GM21423 (cell line): Measurements from ENCODE around the gene OPCML.

Experiments
- ATAC-seq: cut with Tn5 transposase; IDR thresholded peaks from one replicate; pipeline ENCODE4 v1.9.1; 2021; ENCODE audit warnings: mild to moderate bottlenecking, moderate library complexity; ENCODE audit not compliant: unreplicated experiment

OPCML gene

DNA sequence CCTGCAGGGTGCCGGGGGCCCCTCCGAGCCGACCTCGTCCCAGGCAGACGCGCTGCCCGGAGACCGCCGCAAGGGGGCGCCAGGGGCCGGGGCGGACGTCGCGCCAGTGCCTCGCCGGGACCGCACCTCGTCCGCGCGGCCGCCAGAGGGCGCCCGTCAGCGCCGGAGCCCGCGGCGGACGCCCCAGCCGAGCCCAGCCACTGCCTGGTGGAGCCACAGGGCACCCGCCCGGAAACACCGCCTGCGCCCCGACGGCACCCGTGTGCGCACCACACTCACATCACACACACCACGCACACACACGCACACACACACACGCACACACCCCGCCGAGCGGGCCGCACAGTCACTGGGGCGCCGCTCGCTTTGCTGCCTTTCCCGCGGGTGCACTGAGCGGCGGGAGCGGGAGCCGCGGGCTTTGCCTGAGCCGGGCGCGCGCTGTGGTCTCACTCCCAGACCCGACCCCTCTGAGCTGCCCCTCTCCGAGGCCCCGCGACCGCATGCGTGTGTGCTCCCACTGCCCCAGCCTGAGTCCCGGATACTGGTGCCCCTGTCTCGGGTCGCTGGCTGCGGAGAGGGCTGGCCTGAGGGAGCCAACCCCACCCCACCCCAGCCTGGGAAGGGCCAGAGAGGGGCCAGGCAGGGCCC is 449.3 kb downstream of the OPCML start:
- ATAC-seq, result peak; percentile 95

DNA sequence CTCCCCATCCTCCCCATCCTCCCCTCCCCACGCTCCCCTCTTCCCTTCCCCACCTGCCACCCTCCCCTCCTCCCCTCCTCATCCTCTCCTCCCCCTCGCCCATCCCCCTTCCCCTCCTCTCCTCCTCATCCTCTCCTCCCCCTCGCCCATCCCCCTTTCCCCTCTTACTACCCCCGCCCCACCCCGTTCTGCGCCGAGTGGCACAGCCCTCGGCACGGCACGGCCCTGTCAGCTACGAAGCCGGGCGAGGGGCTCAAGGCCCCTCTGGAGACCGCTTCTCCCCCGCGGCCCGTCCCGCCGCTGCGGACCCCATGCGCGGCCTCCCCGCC is 449.9 kb downstream of the OPCML start:
- no peak for ATAC-seq

DNA sequence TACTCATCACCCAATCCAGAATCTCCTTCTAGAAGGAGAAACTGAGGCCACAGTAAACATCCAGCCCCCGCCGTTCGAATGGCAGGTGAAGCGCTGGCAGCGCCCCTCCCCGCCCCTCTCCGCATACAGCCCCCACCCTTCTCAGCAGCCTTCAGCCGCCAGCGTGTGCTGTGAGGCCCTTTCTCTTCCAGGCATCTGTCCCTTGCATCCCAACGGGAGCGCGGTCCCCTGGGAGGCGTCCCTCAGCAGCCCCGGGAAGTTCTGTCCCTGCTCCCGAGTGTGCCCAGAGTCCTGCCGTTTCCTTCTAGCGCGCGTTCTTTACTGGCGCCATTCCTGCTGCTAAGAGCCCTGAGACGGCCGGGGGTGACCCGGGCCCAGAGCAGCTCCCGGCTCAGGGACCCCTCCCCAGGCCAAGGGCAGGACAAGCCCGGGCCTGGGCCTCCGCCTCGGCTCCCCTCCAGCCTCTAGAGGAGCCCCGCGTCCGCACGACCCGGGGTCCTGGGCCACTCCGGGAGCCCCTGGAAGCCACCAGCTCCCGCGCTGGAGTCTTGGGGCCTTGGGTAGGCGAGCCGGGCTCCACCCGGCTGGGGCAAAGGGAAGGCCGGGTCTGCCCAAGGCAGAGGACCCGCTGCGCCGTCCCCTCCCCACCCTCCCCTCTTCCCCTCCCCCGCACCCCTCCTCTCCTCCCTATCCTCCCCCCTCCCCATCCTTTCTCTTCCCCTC is 450.4 kb downstream of the OPCML start:
- no peak for ATAC-seq

DNA sequence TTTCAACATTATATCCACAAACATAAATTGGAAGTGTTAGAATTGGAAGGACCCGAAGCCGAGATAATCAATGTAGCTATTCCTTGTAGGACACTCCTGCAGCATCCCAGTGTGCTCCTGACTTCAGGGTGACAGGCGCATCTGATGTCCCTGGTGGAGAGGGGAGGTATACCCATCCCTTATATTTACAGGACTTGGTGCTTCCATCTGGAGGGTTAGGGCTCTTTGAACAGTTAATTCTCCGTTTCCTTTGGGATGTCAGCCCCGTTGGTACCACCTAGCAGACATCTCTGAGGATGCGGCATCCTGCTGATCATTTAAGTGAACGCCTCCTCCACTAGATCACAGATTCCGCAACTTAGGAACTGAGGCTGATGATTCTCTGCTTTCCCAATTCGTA is 451.3 kb downstream of the OPCML start:
- ATAC-seq, result no peak

DNA sequence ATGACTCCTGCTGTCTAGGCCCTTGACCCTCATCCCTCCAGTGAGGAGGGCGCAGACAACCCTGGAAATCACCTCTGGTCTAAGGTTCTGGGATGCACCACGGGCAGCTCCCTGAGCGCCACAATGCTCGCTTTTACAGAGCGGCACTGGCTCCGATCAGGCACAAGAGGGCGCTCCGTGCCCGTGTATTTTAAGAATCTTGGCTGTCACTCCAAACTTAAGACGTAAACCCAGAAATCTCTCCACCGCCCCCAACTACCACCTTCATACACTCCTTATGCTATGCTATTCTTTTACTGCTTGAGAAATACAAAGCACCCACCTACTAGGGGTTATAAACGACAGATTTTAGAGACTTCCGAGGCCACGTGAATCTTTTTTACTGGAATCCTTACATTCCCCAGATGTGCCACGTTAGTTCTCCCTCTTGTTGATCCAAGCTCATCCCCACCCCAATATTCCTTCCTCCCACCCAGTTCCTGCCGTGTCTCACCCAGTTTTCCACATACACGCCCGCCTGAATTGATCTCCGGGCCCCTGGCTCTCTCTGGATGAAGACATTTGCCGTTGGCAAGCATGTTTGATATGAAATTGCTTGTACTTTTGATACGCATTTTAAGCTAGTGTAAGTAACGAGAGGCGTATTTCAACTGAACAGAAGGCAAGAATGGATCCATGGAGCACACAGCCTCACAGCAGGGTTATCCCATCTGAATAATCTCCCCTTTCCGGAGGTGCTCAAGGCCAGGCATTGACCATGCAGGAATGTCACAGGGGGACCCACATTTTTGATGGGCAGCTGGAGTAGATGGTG is 453.5 kb downstream of the OPCML start:
- peak; percentile 46 for ATAC-seq

DNA sequence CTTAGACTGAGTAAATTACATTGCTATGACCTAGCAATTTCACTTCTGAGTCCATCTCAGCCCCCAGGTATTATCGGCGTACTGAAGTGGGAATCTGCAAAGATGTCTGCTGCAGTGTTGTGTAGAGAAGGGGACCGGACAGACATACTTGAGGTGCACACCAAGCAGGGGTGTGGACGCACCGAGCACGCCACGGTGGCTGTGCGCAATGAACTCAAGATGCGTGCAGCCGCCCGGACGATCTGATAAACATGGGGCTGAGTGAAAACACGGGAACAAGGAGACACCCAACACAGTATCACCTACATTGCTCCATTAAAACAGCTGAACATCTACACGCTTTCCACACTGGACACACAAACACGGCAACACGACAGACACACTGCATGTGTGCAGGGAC is 454.3 kb downstream of the OPCML start:
- ATAC-seq, result no peak

DNA sequence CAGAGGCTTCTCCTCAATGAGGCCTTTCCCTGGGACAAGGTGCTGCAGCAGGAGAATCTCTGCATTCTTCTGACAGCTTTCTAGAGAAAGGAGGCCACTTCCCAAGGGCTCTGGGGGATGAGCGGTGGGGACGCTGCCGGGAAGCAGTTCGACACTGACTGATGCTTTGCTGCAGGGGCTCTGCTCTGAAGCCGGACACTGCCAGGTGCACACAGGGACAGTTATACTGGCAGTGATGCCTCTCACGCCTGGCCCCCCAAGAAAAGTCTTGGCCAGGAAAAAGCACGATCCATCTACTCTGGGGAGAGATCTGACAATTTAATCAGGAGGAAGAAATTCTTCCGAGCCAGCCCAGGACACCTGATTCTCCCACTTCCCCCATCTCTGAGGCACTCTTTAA is 456.9 kb downstream of the OPCML start:
- no peak for ATAC-seq

DNA sequence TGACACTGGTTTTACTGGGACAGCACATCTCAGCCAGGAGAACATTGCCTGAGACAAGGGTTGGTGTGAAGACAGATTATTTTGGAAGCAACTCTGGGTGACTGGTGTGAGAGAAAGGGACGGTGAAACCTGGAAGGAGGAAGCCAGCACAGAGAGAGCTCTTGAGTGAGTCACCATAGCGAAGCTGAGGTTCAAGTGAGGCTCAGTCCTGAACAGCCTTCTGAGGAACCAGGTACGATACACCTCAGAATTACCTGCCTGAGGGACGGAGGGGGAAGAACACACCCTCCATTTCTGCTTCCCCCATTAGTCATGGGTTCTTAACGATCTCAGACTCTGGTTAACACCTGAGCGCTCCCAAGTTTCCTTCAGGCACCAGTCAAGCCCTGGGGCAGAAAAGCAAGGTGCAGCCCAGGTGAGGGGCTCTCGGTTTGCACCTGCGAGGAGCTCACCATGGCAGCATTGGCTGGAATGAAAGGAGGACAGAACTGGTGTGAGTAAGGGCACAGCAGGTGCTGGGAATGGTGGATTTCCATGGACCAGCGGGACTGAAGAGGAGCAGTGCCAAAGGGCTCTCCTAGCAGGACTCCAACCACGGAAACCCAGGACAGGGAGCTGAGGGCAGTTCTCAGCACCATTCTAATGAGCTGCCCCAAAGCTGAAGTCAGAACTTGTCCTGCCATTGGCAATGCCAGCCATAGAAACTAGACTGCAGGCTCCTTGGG is 459.3 kb downstream of the OPCML start:
- ATAC-seq, result no peak

DNA sequence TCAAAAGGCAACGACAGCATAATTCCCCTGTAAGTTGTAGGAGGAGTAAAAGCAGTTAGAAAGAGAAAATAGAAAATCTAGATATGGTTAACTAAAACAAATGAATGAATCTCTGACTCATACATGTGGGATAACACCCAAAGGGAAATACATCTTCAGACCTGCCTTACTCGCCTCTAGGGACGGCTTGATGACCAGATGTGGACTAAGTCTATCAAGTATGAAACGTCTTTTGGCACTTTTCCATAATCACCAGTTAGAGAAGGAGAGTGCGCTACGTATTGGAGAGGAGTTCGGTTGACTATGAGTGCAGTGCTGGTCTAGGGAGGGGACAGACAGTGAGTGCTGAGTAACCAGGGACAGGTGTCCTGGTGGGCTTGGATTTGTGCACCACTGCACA is 459.9 kb downstream of the OPCML start:
- no peak for ATAC-seq

DNA sequence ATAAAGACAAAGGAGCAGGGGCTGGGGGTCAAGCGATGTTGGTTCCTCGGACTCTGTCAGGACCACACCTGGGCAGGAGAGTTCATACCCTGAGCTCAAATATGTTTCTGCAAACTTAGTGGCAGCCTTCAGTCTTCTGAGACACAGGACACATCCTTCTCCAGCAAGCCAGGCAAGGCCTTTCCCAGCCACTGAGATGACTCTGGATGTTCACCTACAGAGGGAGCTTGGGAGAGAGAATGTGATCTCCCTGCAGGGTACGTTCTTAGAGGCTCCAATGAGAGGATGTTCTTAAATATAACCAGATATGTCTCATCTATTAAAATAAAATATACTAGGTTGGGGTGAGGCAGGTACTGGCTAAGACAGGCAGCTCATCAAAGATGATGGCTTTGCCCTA is 461.5 kb downstream of the OPCML start:
- no peak for ATAC-seq

DNA sequence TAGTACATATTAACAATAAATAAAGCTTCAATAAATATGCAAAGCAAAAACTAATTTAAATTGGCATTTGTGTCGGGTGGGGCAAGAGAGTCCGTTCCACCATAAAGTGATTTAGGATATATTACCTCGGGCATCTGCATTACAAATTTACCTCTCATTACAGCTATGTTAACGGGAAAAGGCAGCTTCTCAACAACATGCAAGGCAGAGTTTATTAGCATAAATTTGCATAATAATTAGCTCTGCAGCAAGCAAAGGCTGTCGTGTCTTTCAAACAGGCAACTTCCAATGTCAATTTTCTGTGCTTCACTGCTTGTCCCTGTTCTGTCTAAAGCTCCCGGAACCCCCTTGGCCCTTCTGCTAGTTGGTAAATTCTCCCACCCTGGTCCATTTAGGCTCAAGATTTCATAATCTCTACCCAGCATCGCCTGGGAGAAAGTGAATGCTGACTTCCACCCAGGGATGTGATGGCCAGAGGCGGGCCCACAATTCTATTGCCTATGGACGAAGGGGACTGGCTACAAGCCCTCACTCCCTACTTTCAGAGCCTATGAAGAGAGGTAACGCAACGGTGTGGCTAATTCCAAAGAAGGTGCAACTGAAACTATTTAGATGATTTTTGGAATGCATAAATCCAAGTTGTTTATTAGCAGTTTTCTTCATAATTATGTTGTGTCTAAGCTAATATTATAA is 462.1 kb downstream of the OPCML start:
- no peak for ATAC-seq

DNA sequence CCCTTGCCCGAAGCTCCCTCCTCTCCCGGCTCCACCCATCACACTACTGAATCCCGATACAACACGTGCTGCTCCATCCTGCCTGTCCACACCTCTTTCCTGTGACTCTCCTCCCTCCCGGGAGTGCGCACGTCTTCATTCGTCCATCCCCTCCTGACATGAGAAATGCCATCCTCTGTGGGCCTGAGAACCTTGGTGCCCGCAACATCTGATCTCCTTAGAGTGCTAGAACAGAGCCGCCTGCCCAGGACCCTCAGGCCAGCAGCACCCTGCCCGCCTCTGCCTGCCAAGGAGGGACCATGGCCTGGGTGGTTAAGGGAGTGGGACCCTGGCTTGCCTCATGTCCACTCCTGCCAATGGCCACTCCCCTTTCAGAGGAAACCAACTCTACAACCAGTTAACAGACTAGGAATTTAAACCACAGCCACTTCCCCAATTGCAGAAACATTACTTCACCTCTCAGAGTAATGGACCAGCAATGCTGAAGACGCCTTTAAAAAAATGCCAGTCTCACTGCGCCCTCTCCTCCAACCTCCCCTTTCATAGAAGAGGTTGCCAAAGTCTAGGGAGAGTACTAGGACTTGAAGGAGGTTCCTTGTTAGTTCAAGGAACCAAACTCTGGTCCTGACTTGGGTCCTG is 466.3 kb downstream of the OPCML start:
- ATAC-seq, result no peak

DNA sequence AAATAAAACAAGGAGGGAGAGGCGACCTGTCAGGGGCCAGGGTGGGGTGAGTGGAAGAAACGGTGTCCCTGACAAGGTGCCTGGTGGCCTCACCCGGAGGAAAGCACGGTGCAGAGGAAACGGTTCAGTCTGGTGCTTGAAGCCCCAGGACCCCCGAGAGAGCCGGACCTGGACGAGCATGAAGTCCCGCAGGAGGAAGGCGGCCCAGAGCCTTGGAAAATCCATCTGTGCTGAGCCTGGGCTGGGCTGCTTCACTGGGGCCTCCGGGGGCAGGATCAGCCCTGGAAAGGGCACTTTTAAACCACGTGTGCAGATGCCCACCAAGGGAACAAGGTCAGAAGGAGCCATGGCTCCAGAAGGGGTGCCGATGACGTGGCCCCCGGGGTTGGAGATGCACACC is 467.3 kb downstream of the OPCML start:
- ATAC-seq, result no peak

DNA sequence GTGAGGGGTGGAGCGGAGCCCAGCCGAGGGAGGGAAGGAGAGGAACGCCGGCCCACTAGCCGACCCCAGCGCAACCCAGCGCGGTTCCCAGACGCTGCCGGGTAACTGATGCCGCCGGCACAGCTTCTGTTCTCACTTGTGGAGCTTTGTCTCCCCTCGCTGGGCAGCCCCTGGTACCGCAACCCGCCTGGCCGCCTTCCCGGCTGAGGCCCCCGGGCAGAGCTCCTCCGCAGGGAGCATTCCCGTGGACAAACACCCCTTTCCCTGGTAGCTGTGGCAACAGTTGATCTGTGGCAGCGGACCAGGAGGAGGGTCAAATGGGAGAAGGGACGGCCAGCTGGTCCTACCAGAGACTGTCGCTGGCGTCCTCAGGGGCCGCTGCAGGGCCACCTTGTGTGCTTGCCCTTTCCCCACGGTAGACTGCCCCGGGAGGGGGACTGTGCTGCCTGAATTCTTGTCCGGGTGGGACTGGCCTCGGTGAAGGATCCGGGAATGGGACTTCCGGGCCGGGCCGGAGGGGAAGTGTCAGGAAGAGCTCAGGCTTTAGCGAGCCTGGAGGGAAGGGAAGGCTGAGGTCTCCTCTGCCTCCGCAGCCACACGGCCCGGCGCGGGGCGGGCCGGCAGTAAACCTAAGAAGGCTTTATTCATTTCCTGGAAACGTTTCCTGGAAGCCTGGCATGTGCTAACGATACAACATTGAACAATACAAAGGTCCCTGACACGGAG is 468.0 kb downstream of the OPCML start:
- ATAC-seq, result no peak

DNA sequence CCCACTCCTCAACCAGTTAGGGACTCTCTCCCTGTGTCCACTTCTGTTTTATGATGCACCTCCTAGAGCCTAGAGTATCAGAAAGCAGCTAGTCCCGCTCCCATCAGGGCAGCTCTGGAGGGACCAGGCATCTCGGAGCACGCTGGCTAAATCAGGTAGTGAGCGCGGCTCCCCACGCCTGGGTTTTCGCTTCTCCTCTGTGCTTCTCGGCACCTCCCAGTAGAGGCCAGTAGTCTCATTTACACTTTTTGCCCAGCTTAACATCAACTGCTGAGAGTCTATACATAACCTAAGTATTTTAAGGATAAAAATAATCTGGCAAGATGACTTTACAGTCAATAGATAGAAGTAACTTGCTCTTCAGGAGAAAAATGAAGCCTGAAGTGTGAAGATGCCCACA is 473.8 kb downstream of the OPCML start:
- no peak for ATAC-seq

DNA sequence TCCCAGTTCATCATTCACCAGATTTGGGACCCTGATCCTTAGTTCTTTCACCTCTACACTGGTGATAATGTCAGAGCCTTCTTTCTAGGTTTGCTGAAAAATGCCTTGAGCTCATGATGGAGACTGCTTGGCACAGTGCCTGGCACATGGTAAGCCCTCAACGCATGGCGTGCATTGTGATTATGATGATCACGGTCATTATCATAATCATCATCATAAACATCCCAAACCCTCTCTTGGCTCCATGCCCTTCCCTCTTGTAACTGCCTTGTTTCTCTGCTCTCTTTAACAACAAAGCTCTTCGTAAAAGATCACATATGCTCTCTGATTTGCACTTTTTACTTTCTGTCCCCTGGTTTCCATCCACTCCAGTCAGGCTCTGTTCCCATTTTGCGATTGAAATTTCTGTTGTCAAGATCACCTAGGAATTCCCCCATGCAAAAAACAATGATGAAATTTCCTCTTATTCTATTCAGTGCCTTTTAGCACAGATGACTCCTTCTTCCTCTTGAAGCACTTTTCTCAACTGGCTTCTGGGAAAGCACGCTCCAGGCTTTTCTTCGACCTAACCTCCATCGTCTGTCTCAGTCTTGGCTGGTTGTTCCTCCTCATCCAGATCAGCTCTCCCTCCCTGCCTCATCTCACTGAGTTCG is 479.1 kb downstream of the OPCML start:
- ATAC-seq, result no peak

DNA sequence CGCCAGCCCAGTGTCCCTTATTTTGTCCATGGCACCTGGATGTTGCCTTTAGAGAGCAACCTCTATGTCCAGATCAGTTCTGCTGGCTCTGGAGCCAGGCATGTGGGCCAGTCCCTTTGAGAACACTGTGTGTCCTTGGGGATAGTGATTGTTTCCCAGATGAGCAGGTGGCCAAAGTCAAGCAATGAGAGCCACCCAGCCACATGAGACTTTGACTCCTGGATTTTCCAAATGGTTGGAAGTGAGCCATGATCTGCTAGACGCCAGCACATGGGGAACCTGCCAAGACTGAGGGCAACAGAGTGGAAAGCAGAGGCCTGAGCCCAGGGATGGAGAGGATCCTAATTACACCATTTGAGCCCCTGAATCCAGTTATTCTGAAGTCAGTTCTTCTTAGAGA is 479.8 kb downstream of the OPCML start:
- ATAC-seq, result no peak

DNA sequence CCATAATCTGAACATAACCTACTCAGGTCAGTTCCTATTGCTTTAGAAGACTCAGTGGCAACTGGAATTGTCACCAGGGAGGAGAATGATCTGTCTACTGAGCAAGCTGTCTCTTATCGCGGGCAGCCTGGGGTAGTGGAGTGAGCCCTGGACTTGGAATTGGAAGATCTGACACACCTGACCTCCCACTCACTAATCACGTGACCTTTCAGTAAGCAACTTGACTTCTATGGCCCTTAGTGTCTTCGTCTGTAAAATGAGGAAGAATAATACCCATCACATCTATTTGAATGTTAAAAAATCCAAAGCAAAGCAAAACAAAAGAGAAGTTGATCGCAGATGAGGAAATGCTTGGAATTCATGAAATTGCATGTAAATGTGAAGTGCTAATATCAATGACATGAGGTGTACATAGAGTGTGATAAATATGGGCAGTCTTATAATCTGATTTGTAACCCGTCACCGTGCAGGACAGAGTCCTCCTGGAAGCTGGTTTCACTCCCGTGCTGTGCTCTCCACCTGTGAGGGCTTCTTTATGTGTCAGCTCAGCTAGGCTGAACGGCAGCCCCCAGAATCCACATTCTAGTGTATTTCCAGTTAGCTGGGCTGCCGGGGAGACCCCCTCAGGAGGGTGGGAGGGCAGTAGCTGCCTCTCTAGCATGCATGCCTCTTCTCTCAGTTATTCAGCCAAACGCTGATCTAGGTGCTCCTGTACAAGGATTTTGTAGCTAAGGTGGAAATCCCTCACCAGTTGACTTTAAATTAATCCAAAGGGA is 482.9 kb downstream of the OPCML start:
- ATAC-seq, result no peak

DNA sequence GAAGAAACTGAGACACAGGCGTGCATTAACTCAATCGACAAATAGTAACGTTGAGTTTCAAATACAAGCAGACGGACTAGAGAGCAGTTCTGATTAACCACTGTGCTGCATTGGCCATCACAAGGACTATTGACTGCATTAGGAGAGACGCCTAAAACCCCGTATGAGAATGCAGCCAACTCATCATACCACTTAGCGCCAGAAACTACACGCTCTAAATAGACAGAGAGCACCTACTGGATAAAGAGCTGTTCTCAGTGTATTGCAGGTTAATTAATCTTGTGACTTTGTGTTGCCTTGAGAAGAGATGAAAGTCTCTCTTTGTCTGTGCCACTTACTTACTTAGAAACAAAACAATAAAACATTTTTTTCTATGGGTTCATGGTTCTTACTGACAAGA is 484.0 kb downstream of the OPCML start:
- ATAC-seq, result no peak
